ENCODE measurements around the gene SLC6A18.

SLC6A18 gene

GRCh38 chr5:1205255-1206180, 19.7 kb upstream of the SLC6A18 start:
- DNase-seq (ENCODE audit: insufficient read length) (no peak), FAIRE-seq (no peak)
- TF ChIP-seq POLR2AphosphoS5 (IDR thresholded peaks at IDR 0.05; ENCODE audit: low read depth, low read length) (no peak), POLR2A (IDR thresholded peaks at IDR 0.05; ENCODE audit: low read depth, low read length) (no peak), TAF1 (IDR thresholded peaks at IDR 0.05; ENCODE audit: borderline replicate concordance, low read depth, low read length) (no peak)

DNA sequence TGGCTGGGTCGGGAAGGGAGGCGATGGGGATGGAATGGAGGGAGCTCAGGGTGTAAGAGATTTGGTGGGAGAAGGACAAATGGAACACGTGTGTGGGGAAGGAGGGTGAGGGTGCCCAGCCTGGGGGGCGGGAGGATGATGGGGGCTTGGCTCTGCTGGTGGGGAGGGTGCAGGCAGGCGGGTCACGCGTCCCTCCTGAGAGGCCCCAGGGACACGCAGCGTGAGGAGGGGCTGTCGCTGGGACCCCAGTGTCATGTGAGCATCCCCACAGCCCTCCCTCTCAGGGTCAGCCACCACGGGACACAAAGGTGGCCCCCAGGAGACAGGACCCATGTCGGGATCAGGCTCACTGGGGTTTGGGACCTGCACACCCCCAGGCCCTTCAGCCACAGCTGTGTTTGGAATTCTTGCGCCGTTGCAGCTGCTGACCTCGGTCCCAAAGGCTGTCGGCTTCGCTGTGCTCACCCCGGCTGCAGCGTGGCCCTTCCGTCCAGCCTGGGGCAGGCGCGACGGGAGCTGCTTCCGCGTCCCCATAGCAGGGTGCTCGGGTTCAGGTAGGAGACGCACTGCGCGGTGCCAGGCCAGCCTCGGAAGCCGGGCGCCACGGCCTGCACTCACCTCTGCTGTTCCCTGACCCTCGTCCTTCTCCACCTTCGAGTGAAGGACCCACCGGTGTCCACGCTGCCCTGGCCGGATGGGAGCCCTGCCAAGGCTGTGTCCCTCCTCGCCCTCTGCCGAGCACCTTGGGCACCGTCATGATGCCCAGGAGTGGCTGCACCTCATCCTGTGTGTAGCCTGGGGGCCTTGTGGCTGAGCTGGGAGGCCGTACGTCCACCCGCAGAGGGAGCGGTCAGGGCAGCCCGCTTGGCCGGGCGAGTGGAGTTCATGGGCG, 18.4 kb upstream of the SLC6A18 start:
- TF ChIP-seq TAF1 (IDR thresholded peaks at IDR 0.05; ENCODE audit: borderline replicate concordance, low read depth, low read length) (no peak), POLR2AphosphoS5 (IDR thresholded peaks at IDR 0.05; ENCODE audit: low read depth, low read length) (no peak), POLR2A (IDR thresholded peaks at IDR 0.05; ENCODE audit: low read depth, low read length) (no peak)
- no peak for DNase-seq (ENCODE audit: insufficient read length)
- no peak for FAIRE-seq

DNA sequence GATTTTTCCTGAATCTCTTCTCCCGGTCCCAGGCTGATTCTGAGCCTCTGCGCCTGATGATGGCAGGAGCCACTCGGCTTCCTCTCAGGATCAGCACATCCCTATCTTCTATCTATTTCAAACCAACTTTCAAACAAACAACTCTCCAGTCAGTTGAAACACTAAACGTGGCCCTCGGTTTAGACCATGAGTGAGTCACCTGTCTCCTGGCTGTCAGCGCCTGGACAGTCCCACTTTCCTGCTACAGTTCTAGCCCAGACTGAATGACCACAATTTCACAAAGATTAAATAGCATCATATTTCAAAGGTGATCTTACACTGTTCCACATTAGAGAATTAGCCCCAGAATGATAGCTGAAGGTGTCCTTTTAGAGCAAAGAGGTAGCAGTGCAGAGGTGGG, 17.6 kb upstream of the SLC6A18 start:
- FAIRE-seq, result no peak

DNA sequence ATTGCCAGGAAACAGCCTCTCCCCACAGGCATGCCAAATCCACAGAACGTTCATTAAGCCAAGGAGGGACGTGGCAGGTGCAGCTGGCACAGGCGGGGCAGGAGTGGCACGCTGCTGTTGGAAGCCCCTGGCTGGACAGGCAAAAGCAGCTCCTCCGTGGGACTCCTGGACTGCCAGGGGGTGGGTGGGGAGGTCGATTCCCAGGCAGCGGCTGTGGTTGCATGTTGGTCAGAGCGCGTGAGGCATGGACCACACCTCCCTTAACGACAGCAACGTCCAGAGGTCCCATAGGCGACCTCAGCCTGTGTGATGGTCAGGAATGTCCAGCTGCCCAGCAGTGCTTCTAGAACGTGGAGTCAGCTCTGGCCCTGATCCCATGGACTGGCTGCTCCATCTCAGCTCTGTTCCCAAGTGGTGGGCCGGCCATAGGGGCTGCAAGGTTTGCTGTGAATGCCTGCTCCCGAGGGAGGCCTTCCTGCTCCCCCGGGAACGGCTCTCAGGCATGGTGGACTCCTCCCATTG, 16.9 kb upstream of the SLC6A18 start:
- no peak for DNase-seq (ENCODE audit: insufficient read length)
- FAIRE-seq, result no peak
- TF ChIP-seq TAF1 (IDR thresholded peaks at IDR 0.05; ENCODE audit: borderline replicate concordance, low read depth, low read length) (no peak), POLR2AphosphoS5 (IDR thresholded peaks at IDR 0.05; ENCODE audit: low read depth, low read length) (no peak), POLR2A (IDR thresholded peaks at IDR 0.05; ENCODE audit: low read depth, low read length) (no peak)

More for the DNA sequence above, 17.6 kb upstream of the SLC6A18 start:
- TF ChIP-seq POLR2A (IDR thresholded peaks at IDR 0.05; ENCODE audit: low read depth, low read length), result no peak
- TF ChIP-seq POLR2AphosphoS5 (IDR thresholded peaks at IDR 0.05; ENCODE audit: low read depth, low read length), result no peak
- no peak for TF ChIP-seq TAF1 (IDR thresholded peaks at IDR 0.05; ENCODE audit: borderline replicate concordance, low read depth, low read length)
- no peak for DNase-seq (ENCODE audit: insufficient read length)

GRCh38 chr5:1208743-1209488, 16.3 kb upstream of the SLC6A18 start:
- DNase-seq (ENCODE audit: insufficient read length) (no peak), FAIRE-seq (no peak)
- no peak for TF ChIP-seq POLR2AphosphoS5 (IDR thresholded peaks at IDR 0.05; ENCODE audit: low read depth, low read length)
- no peak for TF ChIP-seq TAF1 (IDR thresholded peaks at IDR 0.05; ENCODE audit: borderline replicate concordance, low read depth, low read length)
- TF ChIP-seq POLR2A (IDR thresholded peaks at IDR 0.05; ENCODE audit: low read depth, low read length), result no peak

DNA sequence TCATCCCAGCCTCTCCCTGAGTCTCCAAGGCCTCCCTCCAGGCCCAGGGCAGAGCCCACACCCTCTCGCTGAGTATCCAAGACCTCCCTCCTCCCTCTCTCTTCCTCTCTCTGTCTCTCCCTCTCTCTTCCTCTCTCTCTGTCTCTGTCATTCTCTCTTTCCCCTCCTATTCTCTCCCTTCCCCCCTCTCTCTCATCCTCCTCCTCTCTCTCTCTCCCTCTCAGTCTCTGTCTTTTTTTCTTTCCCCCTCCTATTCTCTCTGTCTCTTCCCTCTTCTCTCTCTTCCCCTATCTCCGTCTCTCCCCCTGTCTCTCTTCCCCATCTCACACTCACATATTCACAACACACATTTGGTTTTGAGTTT, 15.7 kb upstream of the SLC6A18 start:
- no peak for TF ChIP-seq POLR2A (IDR thresholded peaks at IDR 0.05; ENCODE audit: low read depth, low read length)
- TF ChIP-seq POLR2AphosphoS5 (IDR thresholded peaks at IDR 0.05; ENCODE audit: low read depth, low read length), result no peak
- TF ChIP-seq TAF1 (IDR thresholded peaks at IDR 0.05; ENCODE audit: borderline replicate concordance, low read depth, low read length), result no peak
- DNase-seq (ENCODE audit: insufficient read length) (no peak), FAIRE-seq (no peak)

- DNase-seq (ENCODE audit: insufficient read length) (no peak), FAIRE-seq (no peak)
- TF ChIP-seq POLR2AphosphoS5 (IDR thresholded peaks at IDR 0.05; ENCODE audit: low read depth, low read length) (no peak), POLR2A (IDR thresholded peaks at IDR 0.05; ENCODE audit: low read depth, low read length) (no peak), TAF1 (IDR thresholded peaks at IDR 0.05; ENCODE audit: borderline replicate concordance, low read depth, low read length) (no peak)
These were observed 15.0 kb upstream of the SLC6A18 start for GRCh38 chr5:1209896-1210776.

GRCh38 chr5:1210832-1211251, 14.3 kb upstream of the SLC6A18 start:
- DNase-seq (ENCODE audit: insufficient read length), result no peak
- no peak for FAIRE-seq
- TF ChIP-seq TAF1 (IDR thresholded peaks at IDR 0.05; ENCODE audit: borderline replicate concordance, low read depth, low read length) (no peak), POLR2A (IDR thresholded peaks at IDR 0.05; ENCODE audit: low read depth, low read length) (no peak), POLR2AphosphoS5 (IDR thresholded peaks at IDR 0.05; ENCODE audit: low read depth, low read length) (no peak)

GRCh38 chr5:1211701-1212100, 13.5 kb upstream of the SLC6A18 start:
- FAIRE-seq (no peak), DNase-seq (ENCODE audit: insufficient read length) (no peak)
- no peak for TF ChIP-seq TAF1 (IDR thresholded peaks at IDR 0.05; ENCODE audit: borderline replicate concordance, low read depth, low read length)
- no peak for TF ChIP-seq POLR2AphosphoS5 (IDR thresholded peaks at IDR 0.05; ENCODE audit: low read depth, low read length)

GRCh38 chr5:1212271-1212670, 12.9 kb upstream of the SLC6A18 start:
- no peak for FAIRE-seq
- TF ChIP-seq TAF1 (IDR thresholded peaks at IDR 0.05; ENCODE audit: borderline replicate concordance, low read depth, low read length) (no peak), POLR2AphosphoS5 (IDR thresholded peaks at IDR 0.05; ENCODE audit: low read depth, low read length) (no peak), POLR2A (IDR thresholded peaks at IDR 0.05; ENCODE audit: low read depth, low read length) (no peak)
- DNase-seq (ENCODE audit: insufficient read length), result no peak

All from GM12892 (cell line).